Activated naive CD4-positive, alpha-beta T cell (primary cell): ENCODE results near the gene ZNHIT2.
A peak's percentile ranks its signal among the peaks of the same experiment; 100 is the strongest.

Experiments used
- DNase-seq, 4 experiments: peaks; one replicate each; lab custom pipeline; 2025; lab: John Stamatoyannopoulos, UW

ZNHIT2 gene

GRCh38 chr11:65103476-65103875 is 14.0 kb downstream of the ZNHIT2 start:
- no peak for DNase-seq

- DNase-seq = no peak
Observed at GRCh38 chr11:65102142-65103095, 15.1 kb downstream of the ZNHIT2 start.

GRCh38 chr11:65100674-65101350 is 16.7 kb downstream of the ZNHIT2 start:
- no peak for DNase-seq

- DNase-seq = no peak
Observed at GRCh38 chr11:65096926-65097325, 20.6 kb downstream of the ZNHIT2 start.

GRCh38 chr11:65095974-65096806 is 21.3 kb downstream of the ZNHIT2 start, which contains the start of gene VPS51:
VPS51 (plus strand) TSS chr11:65096214; CDS start chr11:65096251, 37 bp downstream.
- DNase-seq = peak; percentile 65 to 79 (median 66)

GRCh38 chr11:65095427-65095826 is 22.1 kb downstream of the ZNHIT2 start:
- no peak for DNase-seq

GRCh38 chr11:65090628-65091027 is 26.9 kb downstream of the ZNHIT2 start:
- DNase-seq = no peak

GRCh38 chr11:65089621-65090020 is 27.9 kb downstream of the ZNHIT2 start:
- no peak for DNase-seq

GRCh38 chr11:65087827-65088226 is 29.7 kb downstream of the ZNHIT2 start:
- DNase-seq = no peak

GRCh38 chr11:65087216-65087615 is 30.3 kb downstream of the ZNHIT2 start:
- no peak for DNase-seq

GRCh38 chr11:65086809-65087208 is 30.7 kb downstream of the ZNHIT2 start:
- no peak for DNase-seq

GRCh38 chr11:65085446-65085845 is 32.1 kb downstream of the ZNHIT2 start:
- no peak for DNase-seq

GRCh38 chr11:65084598-65085375 is 32.7 kb downstream of the ZNHIT2 start:
- no peak for DNase-seq

- DNase-seq = peak; percentile 88 to 96 (median 94)
Observed at GRCh38 chr11:65083834-65084597, 33.5 kb downstream of the ZNHIT2 start, which contains the start of the genes CDCA5 and ZFPL1. CDCA5 (minus strand) TSS chr11:65084040; CDS start chr11:65083978, 62 bp downstream. ZFPL1 (plus strand) TSS chr11:65084222; CDS start chr11:65084699, 477 bp downstream.

GRCh38 chr11:65083134-65083833 is 34.2 kb downstream of the ZNHIT2 start:
- DNase-seq = no peak

- DNase-seq = no peak
Observed at GRCh38 chr11:65078786-65079342, 38.6 kb downstream of the ZNHIT2 start.

GRCh38 chr11:65078151-65078550 is 39.4 kb downstream of the ZNHIT2 start:
- peak in 3 of 4 experiments; percentile 48 to 72 (median 57) for DNase-seq

- no peak for DNase-seq
Observed at GRCh38 chr11:65077451-65077850, 40.0 kb downstream of the ZNHIT2 start.

GRCh38 chr11:65072631-65072966 is 44.9 kb downstream of the ZNHIT2 start:
- no peak for DNase-seq
